HUES64 (cell line): ENCODE data around the gene STMN3.
"Not testable (repeated sequence)": the region's sequence is repeated elsewhere in the genome, so short reads cannot be mapped to it uniquely, and the experiment has no call there.

Experiments used
- H3K27ac ChIP-seq: 2 replicates; pipeline ENCODE4 v1.7.0; 2013; ENCODE audit warnings: low read depth, low read length, inconsistent platforms
- H3K27me3 ChIP-seq: 2 replicates; pipeline ENCODE4 v1.6.1; 2013; ENCODE audit warnings: mild to moderate bottlenecking, low read length; ENCODE audit not compliant: insufficient read depth
- H3K36me3 ChIP-seq: 2 replicates; pipeline ENCODE4 v1.6.1; 2013; ENCODE audit warnings: mild to moderate bottlenecking, low read length; ENCODE audit not compliant: insufficient read depth
- H3K4me1 ChIP-seq: 2 replicates; pipeline ENCODE4 v1.6.1; 2013; ENCODE audit warnings: mild to moderate bottlenecking, low read length, moderate library complexity; ENCODE audit not compliant: insufficient read depth
- H3K4me3 ChIP-seq: 2 replicates; pipeline ENCODE4 v1.5.1; 2013; ENCODE audit warnings: mild to moderate bottlenecking, low read length, moderate library complexity
- H3K9ac ChIP-seq: 2 replicates; pipeline ENCODE4 v1.6.1; 2013; ENCODE audit warnings: mild to moderate bottlenecking, low read depth, low read length
- H3K9me3 ChIP-seq: 2 replicates; pipeline ENCODE4 v1.6.1; 2013; ENCODE audit warnings: low read depth, low read length; ENCODE audit not compliant: insufficient read depth
- WGBS: fragments of 150-250, 120-280 bp; methylation state at CpG from one replicate; pipeline ENCODE4 v1.1.7; 2013; ENCODE audit warnings: missing lambda C conversion rate; 5-methylcytosine and 5-hydroxymethylcytosine counted together

The STMN3 gene

GRCh38 chr20:63660622-63661021 is 7.4 kb upstream of the STMN3 start:
- no peak overlapping the region for H3K9ac ChIP-seq
- H3K27ac ChIP-seq, result no peak overlapping the region
- no peak overlapping the region for H3K4me3 ChIP-seq
- no peaks in the 10 kb centered on the region for H3K4me1 ChIP-seq
- H3K27me3 ChIP-seq, result no peaks in the 10 kb centered on the region
- peaks cover 42% of the 10 kb centered on the region for H3K36me3 ChIP-seq
- H3K9me3 ChIP-seq, result no peaks in the 10 kb centered on the region
- WGBS, result 95% methylated on average over 8 of the region's 8 CpGs

DNA sequence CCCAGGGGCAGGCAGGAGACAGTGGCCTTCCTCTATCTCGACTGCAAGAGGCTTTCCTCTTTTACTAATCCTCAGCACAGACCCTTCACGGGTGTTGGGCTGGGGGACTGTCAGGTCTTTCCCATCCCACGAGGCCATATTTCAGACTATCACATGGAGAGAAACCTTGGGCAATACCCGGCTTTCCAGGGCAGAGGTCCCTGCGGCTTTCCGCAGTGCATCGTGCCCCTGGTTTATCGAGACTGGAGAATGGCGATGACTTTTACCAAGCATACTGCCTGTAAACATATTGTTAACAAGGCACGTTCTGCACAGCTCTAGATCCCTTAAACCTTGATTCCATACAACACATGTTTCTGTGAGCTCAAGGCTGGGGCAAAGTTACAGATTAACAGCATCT is 7.0 kb upstream of the STMN3 start:
- H3K36me3 ChIP-seq, result peaks cover 38% of the 10 kb centered on the region
- H3K27ac ChIP-seq, H3K4me3 ChIP-seq, H3K4me1 ChIP-seq, H3K9ac ChIP-seq, H3K27me3 ChIP-seq, H3K9me3 ChIP-seq: not testable (repeated sequence)
- 92% methylated on average over 10 of the region's 10 CpGs for WGBS

GRCh38 chr20:63659370-63659769 is 6.1 kb upstream of the STMN3 start:
- H3K36me3 ChIP-seq, result peaks cover 38% of the 10 kb centered on the region
- H3K27ac ChIP-seq, result no peak overlapping the region
- no peak overlapping the region for H3K9ac ChIP-seq
- H3K9me3 ChIP-seq, result no peaks in the 10 kb centered on the region
- WGBS, result 85% methylated on average over 13 of the region's 13 CpGs
- H3K4me3 ChIP-seq, result peak overlapping the region; percentile 89
- peaks cover 6% of the 10 kb centered on the region; the same call in 1 of the 2 replicates for H3K4me1 ChIP-seq
- H3K27me3 ChIP-seq, result no peaks in the 10 kb centered on the region

GRCh38 chr20:63658749-63659187 is 5.5 kb upstream of the STMN3 start:
- WGBS, result 6% methylated on average over 25 of the region's 25 CpGs
- no peaks in the 10 kb centered on the region for H3K9me3 ChIP-seq
- no peaks in the 10 kb centered on the region for H3K27me3 ChIP-seq
- peak overlapping the region; percentile 89 for H3K4me3 ChIP-seq
- H3K4me1 ChIP-seq, result peaks cover 10% of the 10 kb centered on the region
- H3K9ac ChIP-seq, result peak overlapping the region; percentile 82
- H3K27ac ChIP-seq, result peak overlapping the region; percentile 17; the same call in 1 of the 2 replicates
- peaks cover 38% of the 10 kb centered on the region for H3K36me3 ChIP-seq

- Histone ChIP-seq H3K4me3 (peak within 1 kb of the TSS; percentile 89), H3K27ac (peak within 1 kb of the TSS; percentile 65), H3K4me1 (peaks cover 10% of the 10 kb centered on the region), H3K9ac (peak within 1 kb of the TSS; percentile 82), H3K9me3 (no peaks in the 10 kb centered on the region), H3K27me3 (no peaks in the 10 kb centered on the region), H3K36me3 (peaks cover 33% of the 10 kb centered on the region)
- 5% methylated on average over 73 of the region's 73 CpGs for WGBS
Observed at GRCh38 chr20:63657937-63658748, 4.9 kb upstream of the STMN3 start, which contains the start of gene RTEL1. Gene RTEL1, plus strand, starts transcription at chr20:63658312. Its CDS starts 1,091 bp downstream, at chr20:63659403.

DNA sequence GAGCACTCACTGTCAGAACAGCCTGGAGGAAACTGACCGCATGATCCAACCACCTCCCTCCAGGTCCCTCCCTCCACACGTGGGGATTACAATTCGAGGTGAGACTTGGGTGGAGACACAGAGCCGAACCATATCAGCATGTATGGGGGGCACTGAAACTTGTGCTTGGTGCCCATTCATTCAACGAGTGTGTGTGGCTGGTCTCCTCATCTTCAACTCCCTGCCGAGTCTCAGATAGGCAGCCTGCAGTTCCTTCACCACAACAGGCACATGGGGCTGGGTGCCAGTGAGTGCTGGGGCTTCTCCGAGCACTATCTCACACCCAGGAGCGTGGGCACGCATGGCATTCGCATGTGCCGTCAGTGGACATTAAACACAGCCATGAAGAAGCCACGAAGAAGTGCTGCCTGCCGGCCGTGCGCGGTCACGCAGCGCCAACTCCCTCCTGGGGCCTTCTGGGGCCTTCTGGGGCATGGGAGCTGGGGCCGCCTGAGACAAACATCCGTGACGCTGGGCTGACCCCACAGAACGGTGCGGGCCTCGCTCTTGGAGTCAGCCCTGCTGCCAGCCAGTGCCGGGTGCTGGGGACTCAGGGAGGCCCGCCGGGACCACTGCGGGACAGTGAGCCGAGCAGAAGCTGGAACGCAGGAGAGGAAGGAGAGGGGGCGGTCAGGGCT is 4.2 kb upstream of the STMN3 start:
- Histone ChIP-seq H3K4me3 (peak overlapping the region; percentile 89), H3K27ac (peak overlapping the region; percentile 62), H3K27me3 (peaks cover 1% of the 10 kb centered on the region; the same call in 1 of the 2 replicates), H3K9ac (peak overlapping the region; percentile 82), H3K4me1 (peaks cover 10% of the 10 kb centered on the region), H3K9me3 (no peaks in the 10 kb centered on the region), H3K36me3 (peaks cover 26% of the 10 kb centered on the region)
- WGBS, result 63% methylated on average over 31 of the region's 31 CpGs

DNA sequence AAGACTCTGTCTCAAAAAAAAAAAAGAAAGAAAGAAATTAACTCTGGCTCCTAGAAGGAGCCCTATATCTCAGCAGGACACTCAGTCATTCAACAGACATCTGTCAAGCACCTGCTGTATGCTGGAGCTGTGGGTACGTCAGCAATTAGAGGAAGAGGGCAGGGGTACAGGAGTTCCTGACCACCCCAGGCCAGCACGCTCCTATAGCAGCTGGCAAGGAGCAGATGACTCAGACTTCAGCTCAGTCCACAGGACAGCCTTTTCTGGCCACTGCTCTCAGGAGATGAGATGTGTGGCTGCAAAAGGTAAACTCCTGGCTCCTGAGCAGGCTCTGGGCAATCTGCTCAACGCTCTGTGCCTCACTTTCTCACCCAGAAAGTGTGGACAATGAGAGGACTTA is 3.2 kb upstream of the STMN3 start:
- WGBS, result 94% methylated on average over 3 of the region's 3 CpGs

GRCh38 chr20:63655249-63655648 is 2.0 kb upstream of the STMN3 start:
- Histone ChIP-seq H3K4me1 (peaks cover 10% of the 10 kb centered on the region), H3K4me3 (no peak overlapping the region), H3K27ac (no peak overlapping the region)

More for the DNA sequence above, 3.2 kb upstream of the STMN3 start:
- Histone ChIP-seq H3K4me3 (no peak overlapping the region), H3K9ac (no peak overlapping the region), H3K4me1 (peaks cover 10% of the 10 kb centered on the region), H3K27ac (no peak overlapping the region), H3K9me3 (no peaks in the 10 kb centered on the region), H3K27me3 (peaks cover 10% of the 10 kb centered on the region), H3K36me3 (peaks cover 16% of the 10 kb centered on the region)

DNA sequence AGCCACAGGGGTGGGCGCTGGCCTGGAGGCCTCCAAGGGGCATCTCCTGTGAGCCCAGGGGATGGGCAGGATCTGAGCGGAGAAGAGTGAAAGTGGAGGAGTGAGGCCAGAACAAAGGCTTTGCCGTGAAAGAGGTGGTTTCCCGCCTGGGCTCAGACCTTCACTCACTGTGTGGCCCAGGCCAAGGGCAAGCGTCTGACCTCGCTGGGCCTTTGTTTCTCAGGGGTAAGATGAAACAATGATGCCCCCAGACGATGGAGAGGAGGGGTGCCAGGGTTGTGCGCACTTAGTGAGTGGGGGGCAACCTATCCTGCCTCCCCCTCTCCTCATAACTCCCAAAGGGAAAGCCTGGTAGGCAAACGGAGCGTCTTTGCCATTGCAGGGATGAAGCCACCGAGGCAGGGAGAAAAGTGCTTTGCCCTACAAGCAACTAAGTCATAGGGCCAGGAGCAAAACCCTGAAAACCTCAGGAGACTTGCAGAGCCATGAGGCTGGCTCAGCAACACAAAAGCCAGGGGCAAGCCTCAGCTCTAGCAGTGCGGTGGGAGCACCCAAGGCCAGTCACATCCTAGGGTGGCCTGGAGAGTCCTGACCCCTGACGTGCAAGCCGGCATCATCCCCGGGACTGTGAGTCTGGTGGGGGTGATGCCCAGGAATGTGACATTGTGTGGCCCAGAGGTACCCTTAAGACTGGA is 897 bp upstream of the STMN3 start:
- Histone ChIP-seq H3K36me3 (no peaks in the 10 kb centered on the region), H3K9ac (peak overlapping the region; percentile 63), H3K4me1 (peaks cover 10% of the 10 kb centered on the region), H3K9me3 (no peaks in the 10 kb centered on the region), H3K27me3 (peaks cover 16% of the 10 kb centered on the region), H3K27ac (peak overlapping the region; percentile 85; the same call in 1 of the 2 replicates), H3K4me3 (peak overlapping the region; percentile 66)
- 51% methylated on average over 13 of the region's 15 CpGs for WGBS

More at GRCh38 chr20:63655249-63655648, 2.0 kb upstream of the STMN3 start:
- Histone ChIP-seq H3K27me3 (peaks cover 16% of the 10 kb centered on the region), H3K9me3 (no peaks in the 10 kb centered on the region), H3K9ac (no peak overlapping the region), H3K36me3 (peaks cover 4% of the 10 kb centered on the region; the same call in 1 of the 2 replicates)
- 82% methylated on average over 4 of the region's 4 CpGs for WGBS

DNA sequence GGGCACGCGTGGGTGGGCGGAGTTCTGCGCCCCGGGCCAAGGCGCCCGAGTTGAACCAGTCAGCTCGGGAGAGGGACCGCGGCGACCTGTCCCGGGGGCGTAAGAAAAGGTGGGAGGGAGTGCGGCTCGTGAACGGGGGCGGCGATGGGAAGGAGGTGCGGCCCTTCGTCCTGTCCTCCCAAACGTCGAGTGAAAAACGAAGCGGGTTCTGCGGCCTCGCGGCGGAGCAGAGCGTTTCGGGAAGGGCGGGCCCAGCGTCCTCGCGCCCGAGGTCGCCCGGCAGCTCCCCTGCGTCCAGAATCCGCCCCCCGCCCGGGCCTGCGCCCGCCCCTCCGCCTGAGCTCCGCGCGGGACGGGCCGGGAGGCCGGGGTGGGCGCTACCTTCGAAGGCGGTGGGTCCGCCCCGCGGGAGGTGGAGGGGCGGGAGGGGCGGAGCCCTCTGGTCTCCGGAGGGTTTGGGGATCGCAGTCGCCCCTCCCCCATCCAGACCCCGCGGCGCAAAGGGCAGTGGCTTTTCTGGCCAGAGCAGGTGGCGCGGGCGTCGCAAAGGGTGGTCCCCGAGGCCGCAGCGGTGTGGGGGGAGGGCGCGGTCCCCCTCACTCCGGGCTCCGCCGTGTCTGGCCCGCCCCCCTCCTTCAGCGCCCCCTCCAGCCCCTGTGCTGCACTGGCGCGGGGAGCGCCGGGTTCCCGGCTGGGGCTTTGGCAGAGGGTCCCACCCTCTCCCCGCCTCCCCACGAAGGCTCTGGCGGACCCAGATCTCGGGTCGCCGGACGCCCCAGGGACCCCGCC is 838 bp downstream of the STMN3 start:
- no peaks in the 10 kb centered on the region for H3K36me3 ChIP-seq
- peak overlapping the region; percentile 74; the same call in 1 of the 2 replicates for H3K27ac ChIP-seq
- peaks cover 16% of the 10 kb centered on the region for H3K27me3 ChIP-seq
- peak overlapping the region; percentile 50; the same call in 1 of the 2 replicates for H3K9ac ChIP-seq
- H3K4me3 ChIP-seq, result peak overlapping the region; percentile 61
- H3K9me3 ChIP-seq, result no peaks in the 10 kb centered on the region
- peaks cover 10% of the 10 kb centered on the region for H3K4me1 ChIP-seq
- WGBS, result 1% methylated on average over 91 of the region's 91 CpGs
